DND-41 (cell line): ENCODE data around the gene GPR176.

Experiments used
- ATAC-seq: fragments of 200-7000 bp; cut with Tn5 transposase; 3 replicates; pipeline ENCODE4 v1.9.1; 2021; ENCODE audit warnings: low read depth; ENCODE audit not compliant: insufficient read depth
- DNase-seq: peaks from one replicate; pipeline ENCODE4 v3.0.0-alpha.2; 2020
- H2AFZ ChIP-seq: 2 replicates; pipeline ENCODE4 v1.6.0; 2012; ENCODE audit warnings: low read depth, low read length
- H3K27ac ChIP-seq: 2 replicates; pipeline ENCODE4 v1.5.1; 2012; ENCODE audit warnings: low read length, inconsistent platforms
- H3K27me3 ChIP-seq: fragments of 200-600 bp; sonication (generic); 2 replicates; pipeline ENCODE4 v1.6.0; 2012; ENCODE audit warnings: low read length, mild to moderate bottlenecking, inconsistent platforms; ENCODE audit not compliant: insufficient read depth, poor library complexity
- H3K36me3 ChIP-seq: 2 replicates; pipeline ENCODE4 v1.5.1; 2012; ENCODE audit warnings: low read length, inconsistent platforms; ENCODE audit not compliant: insufficient read depth
- H3K4me1 ChIP-seq: 2 replicates; pipeline ENCODE4 v1.5.1; 2012; ENCODE audit warnings: mild to moderate bottlenecking, low read length; ENCODE audit not compliant: insufficient read depth
- H3K4me2 ChIP-seq: 2 replicates; pipeline ENCODE4 v1.6.0; 2012; ENCODE audit warnings: mild to moderate bottlenecking, moderate library complexity, low read length, inconsistent platforms; ENCODE audit not compliant: insufficient read depth
- H3K4me3 ChIP-seq, 2 experiments: fragments of 200-600 bp in 1 of 2; shearing (Covaris generic) in 1 of 2; 2 replicates each; pipeline ENCODE4 v1.5.1; 2012 to 2016; ENCODE audit warnings: inconsistent platforms in 2 of 2, low read length in 2 of 2, mild to moderate bottlenecking in 2 of 2, low read depth in 1 of 2, moderate library complexity in 1 of 2
- H3K79me2 ChIP-seq: 2 replicates; pipeline ENCODE4 v1.6.0; 2012; ENCODE audit warnings: low read length, inconsistent platforms; ENCODE audit not compliant: insufficient read depth
- H3K9ac ChIP-seq: 2 replicates; pipeline ENCODE4 v1.6.0; 2012; ENCODE audit warnings: low read depth, mild to moderate bottlenecking, inconsistent platforms, low read length, moderate library complexity
- H3K9me3 ChIP-seq: 2 replicates; pipeline ENCODE4 v1.5.1; 2012; ENCODE audit warnings: low read length, moderate library complexity, mild to moderate bottlenecking, inconsistent platforms; ENCODE audit not compliant: insufficient read depth, severe bottlenecking
- H4K20me1 ChIP-seq: 2 replicates; pipeline ENCODE4 v1.6.0; 2012; ENCODE audit warnings: low read length; ENCODE audit not compliant: insufficient read depth
- EZH2 ChIP-seq: IDR thresholded peaks from 3 replicates; pipeline ENCODE4 v1.6.1; 2012; ENCODE audit warnings: borderline replicate concordance, low read depth, mild to moderate bottlenecking, moderate library complexity, low read length, inconsistent platforms; ENCODE audit not compliant: severe bottlenecking
- TF ChIP-seq, protein P1 (sequence below): IDR thresholded peaks from 2 replicates; pipeline ENCODE4 v1.5.1; 2012; ENCODE audit warnings: borderline replicate concordance, low read length, moderate library complexity, mild to moderate bottlenecking; ENCODE audit not compliant: poor library complexity, severe bottlenecking; ENCODE audit errors: extremely low read depth

GPR176 gene

DNA sequence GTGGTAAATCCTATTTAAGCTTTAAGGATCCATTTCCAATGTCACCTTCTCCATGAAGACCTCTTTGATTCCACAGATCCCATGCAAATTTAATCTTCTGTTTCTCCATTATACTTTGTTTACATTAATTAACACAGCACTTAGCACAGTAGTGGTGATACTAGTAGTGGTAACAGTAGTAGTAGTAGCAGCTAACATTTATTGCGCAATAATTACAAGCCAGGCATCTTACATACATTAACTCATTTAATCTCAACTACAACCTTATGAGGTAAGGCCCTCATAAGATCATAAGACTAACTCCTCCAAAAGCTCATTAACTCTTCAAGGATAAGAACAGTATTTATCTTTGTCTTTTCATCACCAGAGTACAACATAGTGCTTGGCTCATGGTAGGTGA is 82.6 kb downstream of the GPR176 start:
- Histone ChIP-seq H3K9me3 (no peaks in the 10 kb centered on the region), H4K20me1 (no peaks in the 10 kb centered on the region), H3K4me2 (no peak overlapping the region), H3K9ac (no peak overlapping the region), H3K36me3 (no peaks in the 10 kb centered on the region), H3K4me1 (no peaks in the 10 kb centered on the region), H3K27me3 (peaks cover 6% of the 10 kb centered on the region), H3K27ac (no peak overlapping the region), H3K79me2 (no peaks in the 10 kb centered on the region), H3K4me3 (no peak overlapping the region), H2AFZ (no peak overlapping the region)
- no peak for ATAC-seq
- TF ChIP-seq, protein P1, sequence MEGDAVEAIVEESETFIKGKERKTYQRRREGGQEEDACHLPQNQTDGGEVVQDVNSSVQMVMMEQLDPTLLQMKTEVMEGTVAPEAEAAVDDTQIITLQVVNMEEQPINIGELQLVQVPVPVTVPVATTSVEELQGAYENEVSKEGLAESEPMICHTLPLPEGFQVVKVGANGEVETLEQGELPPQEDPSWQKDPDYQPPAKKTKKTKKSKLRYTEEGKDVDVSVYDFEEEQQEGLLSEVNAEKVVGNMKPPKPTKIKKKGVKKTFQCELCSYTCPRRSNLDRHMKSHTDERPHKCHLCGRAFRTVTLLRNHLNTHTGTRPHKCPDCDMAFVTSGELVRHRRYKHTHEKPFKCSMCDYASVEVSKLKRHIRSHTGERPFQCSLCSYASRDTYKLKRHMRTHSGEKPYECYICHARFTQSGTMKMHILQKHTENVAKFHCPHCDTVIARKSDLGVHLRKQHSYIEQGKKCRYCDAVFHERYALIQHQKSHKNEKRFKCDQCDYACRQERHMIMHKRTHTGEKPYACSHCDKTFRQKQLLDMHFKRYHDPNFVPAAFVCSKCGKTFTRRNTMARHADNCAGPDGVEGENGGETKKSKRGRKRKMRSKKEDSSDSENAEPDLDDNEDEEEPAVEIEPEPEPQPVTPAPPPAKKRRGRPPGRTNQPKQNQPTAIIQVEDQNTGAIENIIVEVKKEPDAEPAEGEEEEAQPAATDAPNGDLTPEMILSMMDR, result no peak
- no peak for TF ChIP-seq EZH2
- no peak for DNase-seq

GRCh38 chr15:39835550-39835949 is 84.5 kb downstream of the GPR176 start:
- DNase-seq (no peak), ATAC-seq (no peak)
- Histone ChIP-seq H3K4me1 (no peaks in the 10 kb centered on the region), H4K20me1 (no peaks in the 10 kb centered on the region), H3K27me3 (peaks cover 6% of the 10 kb centered on the region), H3K4me3 (no peak overlapping the region), H3K79me2 (no peaks in the 10 kb centered on the region), H3K4me2 (no peak overlapping the region), H3K27ac (no peak overlapping the region), H2AFZ (no peak overlapping the region), H3K9ac (no peak overlapping the region), H3K9me3 (no peaks in the 10 kb centered on the region), H3K36me3 (no peaks in the 10 kb centered on the region)
- TF ChIP-seq, protein P1, result no peak
- TF ChIP-seq EZH2, result no peak

- Histone ChIP-seq H3K79me2 (no peaks in the 10 kb centered on the region), H3K27ac (no peak overlapping the region), H3K27me3 (peaks cover 13% of the 10 kb centered on the region), H4K20me1 (no peaks in the 10 kb centered on the region), H3K4me1 (no peaks in the 10 kb centered on the region), H3K4me3 (no peak overlapping the region), H3K9ac (no peak overlapping the region), H3K36me3 (no peaks in the 10 kb centered on the region), H3K4me2 (no peak overlapping the region), H2AFZ (no peak overlapping the region), H3K9me3 (no peaks in the 10 kb centered on the region)
- DNase-seq (no peak), ATAC-seq (no peak)
- TF ChIP-seq EZH2, result no peak
- TF ChIP-seq, protein P1, result no peak
Observed at GRCh38 chr15:39834256-39834655, 85.8 kb downstream of the GPR176 start.

- Histone ChIP-seq H3K27me3 (peaks cover 19% of the 10 kb centered on the region), H2AFZ (no peak overlapping the region), H3K9ac (no peak overlapping the region), H3K79me2 (no peaks in the 10 kb centered on the region), H3K36me3 (no peaks in the 10 kb centered on the region), H3K4me2 (no peak overlapping the region), H3K27ac (no peak overlapping the region), H3K9me3 (no peaks in the 10 kb centered on the region), H3K4me1 (no peaks in the 10 kb centered on the region), H3K4me3 (no peak overlapping the region), H4K20me1 (no peaks in the 10 kb centered on the region)
- no peak for TF ChIP-seq EZH2
- TF ChIP-seq, protein P1, result no peak
- ATAC-seq (no peak), DNase-seq (no peak)
Observed at GRCh38 chr15:39833515-39833981, 86.5 kb downstream of the GPR176 start.
